HepG2 (cell line): ENCODE results near the gene AAGAB. TPM values are rescaled to one million over a fixed set of nuclear protein-coding genes. Genes with fewer than 3 reads are reported as not detected.
"Not testable (repeated sequence)": the region's sequence is repeated elsewhere in the genome, so short reads cannot be mapped to it uniquely, and the experiment has no call there.

Experiments used
- ATAC-seq: fragments of 200-7000 bp; cut with Tn5 transposase; 3 replicates; pipeline ENCODE4 v1.9.1; 2020; ENCODE audit warnings: mild to moderate bottlenecking, moderate library complexity
- BruUV-seq: library from RNA; stranded (reverse); fragments of 400-500 nt; replicated peaks from 2 replicates; lab custom pipeline; 2021; lab: Mats Ljungman, UMichigan
- CTCF ChIA-PET: fragments of 300-600 bp; formaldehyde crosslinking; extraction: SDS; loops from one replicate; lab custom pipeline; 2021; ENCODE audit warnings: low total read pairs, inconsistent platforms, low intra/inter-chr PET ratio; lab: Yijun Ruan, JAX
- POLR2A ChIA-PET: fragments of 350-600 bp; sonication (Branson Sonifier 250); formaldehyde crosslinking; loops from one replicate; lab custom pipeline; 2020; ENCODE audit warnings: antibody characterized with exemption, inconsistent platforms; lab: Yijun Ruan, JAX
- DNase-seq: peaks from one replicate; pipeline ENCODE4 v3.0.0-alpha.2; 2015; ENCODE audit warnings: low spot score
- FAIRE-seq: peaks from 3 replicates; lab custom pipeline; 2011; peaks lifted over from hg19 to GRCh38; lab: Jason Lieb, UNC
- H2AFZ ChIP-seq: one replicate; pipeline ENCODE4 v1.6.1; 2011; ENCODE audit warnings: low read length, inconsistent platforms
- H3K27ac ChIP-seq: fragments of 300-600 bp; 3 replicates; pipeline ENCODE4 v1.8.0; 2011; ENCODE audit warnings: mixed run types, mild to moderate bottlenecking, mixed read lengths, low read length, inconsistent platforms; ENCODE audit not compliant: insufficient read depth; ENCODE audit errors: extremely low read length
- H3K27me3 ChIP-seq, 2 experiments: fragments of 200-600 bp in 1 of 2; 2 replicates in 1 of 2; 3 replicates in 1 of 2; pipeline versions ENCODE4 v1.6.0 to v1.8.0; 2011; ENCODE audit warnings: low read length in 2 of 2, mild to moderate bottlenecking in 2 of 2, moderate library complexity in 2 of 2, inconsistent platforms in 1 of 2; ENCODE audit not compliant: insufficient read depth in 2 of 2, control insufficient read depth in 1 of 2
- H3K36me3 ChIP-seq, 2 experiments: fragments of 200-600 bp in 1 of 2; replicated peaks in 1 of 2; 2 replicates in 1 of 2; 3 replicates in 1 of 2; pipeline versions ENCODE4 v1.5.1 to v1.8.0; 2011; ENCODE audit warnings: low read length in 2 of 2, inconsistent platforms in 1 of 2; ENCODE audit not compliant: insufficient read depth in 2 of 2, control insufficient read depth in 1 of 2
- H3K4me1 ChIP-seq: 2 replicates; pipeline ENCODE4 v1.5.1; 2012; ENCODE audit warnings: low read length, inconsistent platforms; ENCODE audit not compliant: insufficient read depth
- H3K4me2 ChIP-seq: 2 replicates; pipeline ENCODE4 v1.6.0; 2011; ENCODE audit warnings: low read depth, low read length, inconsistent platforms
- H3K4me3 ChIP-seq, 3 experiments: fragments of 200-600 bp in 1 of 3; sonication (generic), shearing (Covaris generic) in 1 of 3; replicated peaks in 1 of 3; 2 replicates each; pipeline ENCODE4 v1.5.1; 2011 to 2016; ENCODE audit warnings: low read length in 3 of 3, inconsistent platforms in 2 of 3, low read depth in 2 of 3, mild to moderate bottlenecking in 2 of 3, control low read depth in 1 of 3, mixed read lengths in 1 of 3; ENCODE audit not compliant: insufficient read depth in 1 of 3
- H3K79me2 ChIP-seq: one replicate; pipeline ENCODE4 v1.6.1; 2011; ENCODE audit warnings: low read length, inconsistent platforms; ENCODE audit not compliant: insufficient read depth
- H3K9ac ChIP-seq: 2 replicates; pipeline ENCODE4 v1.6.0; 2011; ENCODE audit warnings: mild to moderate bottlenecking, low read depth, low read length, inconsistent platforms; ENCODE audit not compliant: insufficient read depth
- H3K9me3 ChIP-seq: 2 replicates; pipeline ENCODE4 v1.5.1; 2012; ENCODE audit warnings: mild to moderate bottlenecking, low read length
- H4K20me1 ChIP-seq: 2 replicates; pipeline ENCODE4 v1.6.0; 2011; ENCODE audit warnings: inconsistent platforms, mild to moderate bottlenecking, low read length, moderate library complexity; ENCODE audit not compliant: insufficient read depth
- CEBPB ChIP-seq: IDR thresholded peaks from 2 replicates; pipeline ENCODE4 v1.6.1; 2011; ENCODE audit warnings: low read depth, low read length, improper control_type of control experiment, borderline replicate concordance
- KDM4B ChIP-seq: sonication (generic); formaldehyde crosslinking; IDR thresholded peaks from 2 replicates; pipeline ENCODE4 v1.4.0; 2020; ENCODE audit warnings: missing genetic modification reagents
- WGBS: methylation state at CpG from one replicate; pipeline ENCODE4 v1.1.6; 2017; ENCODE audit warnings: low lambda C conversion rate; 5-methylcytosine and 5-hydroxymethylcytosine counted together
- in situ Hi-C: cut with HindIII; loops from 2 replicates; pipeline ENCODE4 v1.10.0; 2017; ENCODE audit warnings: low pct_unique_long_range_greater_than_20kb; ENCODE audit not compliant: extremely low pct_ligation_motif_present
- intact Hi-C: fragments of 100-400 bp; cut with micrococcal nuclease; formaldehyde crosslinking; loops from one replicate; pipeline ENCODE4 v1.10.0; 2022; ENCODE audit not compliant: unreplicated experiment
- polyA plus RNA-seq, 8 experiments: library from polyadenylated mRNA; depleted of rRNA in 3 of 8; stranded (reverse) in 7 of 8; unstranded in 1 of 8; fragments of >200 nt; fragmentation: Illumina TruSeq in 4 of 8; extraction: Trizol in 4 of 8; gene quantifications; 2 replicates each; pipeline versions ENCODE4 v1.2.1 to v1.2.3, GENCODE V29; 2011 to 2016; ENCODE audit warnings: low read depth in 4 of 8, missing spikeins in 1 of 8, mixed read lengths in 1 of 8; ENCODE audit not compliant: insufficient read depth in 1 of 8
- total RNA-seq, 5 experiments: library from RNA; depleted of rRNA; stranded (reverse); fragments of >200 nt; fragmentation: Illumina TruSeq; extraction: Trizol; gene quantifications; 2 replicates each; pipeline ENCODE4 v1.2.3, GENCODE V29; 2016; ENCODE audit warnings: low read depth in 1 of 5
- TF ChIP-seq, protein P1 (sequence below): sonication (generic); formaldehyde crosslinking; IDR thresholded peaks from 2 replicates; pipeline ENCODE4 v1.5.1; 2020; ENCODE audit warnings: missing genetic modification reagents, mild to moderate bottlenecking, borderline replicate concordance

Gene AAGAB
- total and polyA plus RNA-seq, 2 of the 13 experiments (the other 11 are each of a cell fraction or from before 2014, with no cell fraction given): 8.0 to 34.9 TPM

- no peak overlapping the region for H3K4me2 ChIP-seq
- no peaks in the 10 kb centered on the region; a peak in 1 of 5 replicates for H3K27me3 ChIP-seq
- no peak overlapping the region for H3K4me3 ChIP-seq
- TF ChIP-seq KDM4B (CRISPR knock-in tag) (no peak), CEBPB (peak; percentile 67; the same call in 1 of the 2 replicates)
- TF ChIP-seq, protein P1, sequence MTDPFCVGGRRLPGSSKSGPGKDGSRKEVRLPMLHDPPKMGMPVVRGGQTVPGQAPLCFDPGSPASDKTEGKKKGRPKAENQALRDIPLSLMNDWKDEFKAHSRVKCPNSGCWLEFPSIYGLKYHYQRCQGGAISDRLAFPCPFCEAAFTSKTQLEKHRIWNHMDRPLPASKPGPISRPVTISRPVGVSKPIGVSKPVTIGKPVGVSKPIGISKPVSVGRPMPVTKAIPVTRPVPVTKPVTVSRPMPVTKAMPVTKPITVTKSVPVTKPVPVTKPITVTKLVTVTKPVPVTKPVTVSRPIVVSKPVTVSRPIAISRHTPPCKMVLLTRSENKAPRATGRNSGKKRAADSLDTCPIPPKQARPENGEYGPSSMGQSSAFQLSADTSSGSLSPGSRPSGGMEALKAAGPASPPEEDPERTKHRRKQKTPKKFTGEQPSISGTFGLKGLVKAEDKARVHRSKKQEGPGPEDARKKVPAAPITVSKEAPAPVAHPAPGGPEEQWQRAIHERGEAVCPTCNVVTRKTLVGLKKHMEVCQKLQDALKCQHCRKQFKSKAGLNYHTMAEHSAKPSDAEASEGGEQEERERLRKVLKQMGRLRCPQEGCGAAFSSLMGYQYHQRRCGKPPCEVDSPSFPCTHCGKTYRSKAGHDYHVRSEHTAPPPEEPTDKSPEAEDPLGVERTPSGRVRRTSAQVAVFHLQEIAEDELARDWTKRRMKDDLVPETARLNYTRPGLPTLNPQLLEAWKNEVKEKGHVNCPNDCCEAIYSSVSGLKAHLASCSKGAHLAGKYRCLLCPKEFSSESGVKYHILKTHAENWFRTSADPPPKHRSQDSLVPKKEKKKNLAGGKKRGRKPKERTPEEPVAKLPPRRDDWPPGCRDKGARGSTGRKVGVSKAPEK (CRISPR knock-in tag): no peak
- POLR2A ChIA-PET: no interaction called here
- no peak overlapping the region for H2AFZ ChIP-seq
- no TSS peak for BruUV-seq
- CTCF ChIA-PET: no interaction called here
- no peaks in the 10 kb centered on the region for H3K79me2 ChIP-seq
- H3K9me3 ChIP-seq: no peaks in the 10 kb centered on the region
- ATAC-seq (no peak), FAIRE-seq (no peak), DNase-seq (no peak)
- H4K20me1 ChIP-seq: no peaks in the 10 kb centered on the region
- H3K4me1 ChIP-seq: peaks cover 23% of the 10 kb centered on the region
- H3K9ac ChIP-seq: no peak overlapping the region
- intact Hi-C loops: no loop called here
- no peaks in the 10 kb centered on the region for H3K36me3 ChIP-seq
- no peak overlapping the region for H3K27ac ChIP-seq
- in situ Hi-C loops: no loop called here
Measured at GRCh38 chr15:67259379-67259778, 4.9 kb upstream of the AAGAB start.

- FAIRE-seq, in situ Hi-C loops, H3K4me2 ChIP-seq, intact Hi-C loops, CTCF ChIA-PET, BruUV-seq, H2AFZ ChIP-seq, H3K27ac ChIP-seq, H3K9me3 ChIP-seq, H3K36me3 ChIP-seq, H3K4me3 ChIP-seq, H3K27me3 ChIP-seq, POLR2A ChIA-PET, ATAC-seq, H4K20me1 ChIP-seq, DNase-seq, H3K9ac ChIP-seq, H3K79me2 ChIP-seq: not testable (repeated sequence)
- H3K4me1 ChIP-seq: peaks cover 26% of the 10 kb centered on the region
- 81% methylated on average over 3 of the region's 3 CpGs for WGBS
Measured at GRCh38 chr15:67258412-67258811, 4.0 kb upstream of the AAGAB start.
